NCI-H2107 treated with DMSO at 0.1 percent for 48 hours (cell line): ENCODE results near the gene FOXJ2.
"Not testable (repeated sequence)": the region's sequence is repeated elsewhere in the genome, so short reads cannot be mapped to it uniquely, and the experiment has no call there.

Experiments used
- DNase-seq: peaks from one replicate; lab custom pipeline; 2025; ENCODE audit not compliant: unreplicated experiment; lab: John Stamatoyannopoulos, UW

The FOXJ2 gene

GRCh38 chr12:8032242-8033152 lies at the start of gene FOXJ2:
FOXJ2 (plus strand) TSS chr12:8032716; CDS start chr12:8039833, 7,117 bp downstream.
- DNase-seq: no peak

GRCh38 chr12:7983019-7983418 lies 49.5 kb upstream of the FOXJ2 start:
- DNase-seq: not testable (repeated sequence)

- DNase-seq: not testable (repeated sequence)
Observed at GRCh38 chr12:7983460-7983859, 49.1 kb upstream of the FOXJ2 start.

DNA sequence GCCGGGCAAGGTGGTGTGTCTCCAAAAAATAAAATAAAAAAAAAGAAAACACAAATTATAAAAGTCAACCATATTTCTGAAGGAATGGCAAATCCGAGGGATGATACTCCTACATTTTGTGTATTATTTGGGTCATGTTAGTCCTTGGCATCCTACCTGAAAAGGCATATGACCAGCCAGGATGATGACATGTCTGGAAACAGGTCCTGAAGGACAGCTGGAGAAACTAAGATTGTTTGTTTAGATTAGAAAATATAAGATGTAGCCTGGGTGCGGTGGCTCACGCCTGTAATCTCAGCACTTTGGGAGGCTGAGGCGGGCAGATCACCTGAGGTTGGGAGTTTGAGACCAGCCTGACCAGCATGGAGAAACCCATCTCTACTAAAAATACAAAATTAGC lies 47.6 kb upstream of the FOXJ2 start:
- no peak for DNase-seq

DNA sequence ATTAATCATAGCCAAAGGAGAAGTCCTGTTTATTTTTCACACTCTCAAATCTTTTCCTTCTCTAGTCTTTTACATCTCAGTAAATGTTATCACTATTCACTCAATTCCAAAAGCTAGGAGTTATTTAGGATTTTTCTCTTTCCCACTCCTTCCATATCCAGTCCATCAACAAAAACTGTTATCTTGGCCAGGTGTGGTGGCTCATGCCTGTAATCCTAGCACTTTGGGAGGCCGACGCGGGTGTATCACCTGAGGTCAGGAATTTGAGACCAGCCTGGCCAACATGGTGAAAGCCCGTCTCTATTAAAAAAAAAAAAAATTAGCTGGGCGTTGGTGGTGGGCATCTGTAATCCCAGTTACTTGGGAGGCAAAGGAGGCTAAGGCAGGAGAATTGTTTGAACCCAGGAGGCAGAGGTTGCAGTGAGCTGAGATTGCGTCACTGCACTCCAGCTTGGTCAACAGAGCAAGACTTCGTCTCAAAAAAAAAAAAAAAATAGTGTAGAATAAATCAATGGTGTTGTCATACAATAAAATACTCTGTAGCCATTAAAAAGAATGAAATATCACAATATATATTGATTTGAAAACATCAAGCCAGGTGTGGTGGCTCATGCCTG lies 46.6 kb upstream of the FOXJ2 start:
- DNase-seq: no peak

- DNase-seq: no peak
Observed at GRCh38 chr12:7989827-7990491, 42.6 kb upstream of the FOXJ2 start.

GRCh38 chr12:7991535-7991934 lies 41.0 kb upstream of the FOXJ2 start:
- DNase-seq: no peak

DNA sequence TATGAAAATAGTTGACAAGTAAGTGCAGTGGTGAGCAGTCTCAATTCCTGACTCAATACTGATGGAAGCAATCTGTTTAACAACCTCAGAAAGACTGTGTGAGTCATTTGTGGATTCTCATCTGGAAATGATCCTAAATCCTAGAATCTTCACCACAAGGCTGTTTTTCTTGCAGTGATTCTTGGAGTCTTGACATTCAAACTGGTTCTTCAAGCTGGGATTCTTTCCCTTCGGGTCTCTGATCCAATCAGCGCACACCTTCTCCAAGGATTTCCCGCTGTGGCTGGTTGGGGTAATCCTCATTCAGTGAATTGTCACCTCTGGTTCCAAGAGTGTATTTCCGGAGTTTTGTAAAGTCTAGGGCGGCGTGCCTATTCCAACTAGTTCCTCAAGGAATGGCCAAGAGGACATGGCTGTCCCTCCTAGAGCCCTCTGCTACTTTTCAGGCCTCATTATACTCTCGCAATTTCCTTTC lies 37.7 kb upstream of the FOXJ2 start:
- no peak for DNase-seq

DNA sequence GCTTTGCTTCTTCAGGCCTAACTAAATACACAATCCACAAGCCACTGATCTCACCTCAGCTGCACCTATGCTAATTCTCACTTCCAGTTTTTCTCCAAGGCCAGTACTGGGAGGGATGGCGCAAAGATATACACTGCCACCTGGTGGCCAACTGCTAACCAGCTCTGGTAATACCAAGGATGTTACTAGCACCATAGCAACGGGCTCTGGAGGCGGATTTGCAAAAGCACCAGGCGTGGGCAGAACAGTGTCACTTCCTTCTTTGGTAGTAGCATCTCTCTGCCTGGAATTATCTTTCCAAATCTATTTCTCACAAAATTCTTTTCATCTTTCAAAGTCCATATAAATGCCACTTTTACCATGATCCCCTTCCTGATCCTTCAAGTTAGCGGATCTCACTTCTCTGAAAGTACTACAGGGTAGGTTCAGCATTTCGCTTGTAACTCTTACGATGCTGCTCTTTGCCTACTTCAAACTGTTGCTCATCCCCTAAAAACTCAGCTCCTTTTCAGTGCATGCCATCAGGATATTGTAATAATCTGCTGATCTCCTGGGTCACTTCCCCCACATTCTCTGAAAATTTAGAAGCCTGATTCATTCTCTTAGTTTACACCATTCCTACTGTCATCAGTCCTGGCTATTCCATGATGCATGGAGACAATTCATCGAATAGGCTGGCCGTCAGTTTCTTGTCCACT lies 37.1 kb upstream of the FOXJ2 start:
- DNase-seq: peak; percentile 53

- not testable (repeated sequence) for DNase-seq
Observed at GRCh38 chr12:8000827-8001226, 31.7 kb upstream of the FOXJ2 start.

GRCh38 chr12:8001496-8001895 lies 31.0 kb upstream of the FOXJ2 start:
- DNase-seq: not testable (repeated sequence)

DNA sequence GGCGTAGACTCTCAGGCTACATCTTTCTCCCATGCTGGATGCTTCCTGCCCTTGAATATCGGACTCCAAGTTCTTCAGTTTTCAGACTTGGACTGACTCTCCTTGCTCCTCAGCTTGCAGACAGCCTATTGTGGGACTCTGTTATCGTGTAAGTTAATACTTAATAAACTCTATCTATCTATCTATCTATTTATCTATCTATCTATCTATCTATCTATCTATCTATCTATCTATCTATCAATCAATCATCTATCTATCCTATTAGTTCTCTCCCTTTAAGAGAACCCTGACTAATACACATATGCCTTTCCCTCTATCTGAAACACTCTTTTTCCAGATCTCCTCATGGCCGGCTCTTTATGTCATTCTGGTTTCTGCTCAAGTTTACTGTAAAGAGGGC lies 27.6 kb upstream of the FOXJ2 start:
- not testable (repeated sequence) for DNase-seq

- DNase-seq: no peak
Observed at GRCh38 chr12:8011331-8011730, 21.2 kb upstream of the FOXJ2 start.

DNA sequence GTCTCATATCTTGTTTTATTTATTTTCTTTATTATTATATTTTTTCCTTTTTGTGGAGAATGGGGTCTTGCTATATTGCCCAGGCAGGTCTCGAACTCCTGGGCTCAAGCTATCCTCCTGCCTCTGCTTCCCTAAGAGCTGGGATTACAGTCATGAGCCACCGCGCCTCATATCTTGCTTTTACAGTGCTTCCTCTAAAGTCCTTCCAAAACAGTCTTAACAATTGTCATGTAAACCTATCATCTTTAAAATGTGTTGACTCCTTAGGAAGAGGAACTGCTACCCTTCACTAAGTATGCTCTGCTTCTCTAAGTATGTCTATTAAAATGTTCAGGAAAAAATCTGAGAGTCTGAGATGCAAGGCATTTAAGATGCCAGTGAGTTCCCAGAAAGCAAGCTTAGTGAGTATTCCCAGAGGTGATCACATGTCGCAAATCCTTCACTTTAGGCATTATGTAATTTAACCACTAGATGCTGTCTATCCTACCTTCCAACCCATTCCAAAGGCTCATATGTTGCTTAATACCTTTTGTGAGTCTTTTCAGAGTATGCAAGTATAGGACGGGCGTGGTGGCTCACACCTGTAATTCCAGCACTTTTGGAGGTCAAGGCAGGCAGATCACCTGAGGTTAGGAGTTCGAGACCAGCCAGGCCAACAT lies 19.7 kb upstream of the FOXJ2 start:
- DNase-seq: no peak

DNA sequence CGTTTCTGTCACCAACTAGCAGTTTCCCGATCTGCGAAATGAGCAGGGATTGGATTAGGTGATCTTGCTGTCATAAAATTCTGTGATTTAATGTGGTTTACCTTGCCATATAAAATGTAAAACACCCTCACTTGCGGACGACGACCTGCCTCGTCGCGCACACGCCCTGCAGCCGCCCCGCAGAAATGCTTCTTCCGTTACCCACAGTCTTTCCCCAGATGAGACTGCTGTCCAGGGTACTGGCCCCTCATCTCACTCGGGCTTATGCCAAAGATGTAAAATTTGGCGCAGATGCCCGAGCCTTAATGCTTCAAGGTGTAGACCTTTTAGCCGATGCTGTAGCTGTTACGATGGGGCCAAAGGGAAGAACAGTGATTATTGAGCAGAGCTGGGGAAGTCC lies 17.7 kb upstream of the FOXJ2 start:
- no peak for DNase-seq

- DNase-seq: not testable (repeated sequence)
Observed at GRCh38 chr12:8018213-8018612, 14.3 kb upstream of the FOXJ2 start.

- no peak for DNase-seq
Observed at GRCh38 chr12:8018666-8019581, 13.6 kb upstream of the FOXJ2 start.

GRCh38 chr12:8026291-8026900 lies 6.1 kb upstream of the FOXJ2 start:
- DNase-seq: peak; percentile 98

DNA sequence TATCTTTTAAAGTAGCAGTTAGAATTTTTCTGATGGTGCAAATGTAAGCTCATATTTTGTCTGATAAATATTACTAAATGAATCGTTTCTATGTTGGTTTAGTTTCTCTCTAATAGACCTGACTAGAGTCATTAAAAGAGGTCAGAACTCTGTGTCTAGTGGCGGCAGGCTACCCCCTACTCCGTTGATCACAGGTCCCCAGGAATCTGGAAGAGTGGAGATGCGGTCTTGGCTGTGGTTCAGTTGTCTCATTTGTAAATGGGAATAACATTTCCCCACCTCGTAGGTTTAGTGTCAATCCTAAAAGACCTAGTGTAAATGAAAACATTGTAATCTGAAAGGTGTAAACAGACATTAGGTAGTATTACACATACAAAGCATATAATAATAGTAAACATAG lies 4.7 kb upstream of the FOXJ2 start:
- DNase-seq: no peak
